Parathyroid adenoma (tissue), 2 donors: Measurements from ENCODE around the gene KCTD16.

ENCODE experiments used
- H2AFZ ChIP-seq: fragments of 300-600 bp; sonication (generic); one replicate; pipeline ENCODE4 v1.7.0; 2017; ENCODE audit warnings: antibody characterized with exemption, mild to moderate bottlenecking
- H3K27ac ChIP-seq: fragments of 300-600 bp; sonication (generic); one replicate; pipeline ENCODE4 v1.7.0; 2017
- H3K27me3 ChIP-seq: fragments of 300-600 bp; sonication (generic); one replicate; pipeline ENCODE4 v1.7.0; 2017; ENCODE audit warnings: low read length; ENCODE audit not compliant: control insufficient read depth, insufficient read depth
- H3K36me3 ChIP-seq: fragments of 300-600 bp; sonication (generic); one replicate; pipeline ENCODE4 v1.7.0; 2017; ENCODE audit warnings: low read length; ENCODE audit not compliant: control insufficient read depth, insufficient read depth
- H3K4me1 ChIP-seq: fragments of 300-600 bp; sonication (generic); one replicate; pipeline ENCODE4 v1.7.0; 2017; ENCODE audit warnings: control low read depth
- H3K4me2 ChIP-seq: fragments of 300-600 bp; sonication (generic); one replicate; pipeline ENCODE4 v1.7.0; 2017; ENCODE audit warnings: low read length
- H3K4me3 ChIP-seq: fragments of 300-600 bp; sonication (generic); one replicate; pipeline ENCODE4 v1.7.0; 2017; ENCODE audit warnings: low read depth, low read length
- H3K79me2 ChIP-seq: fragments of 300-600 bp; sonication (generic); one replicate; pipeline ENCODE4 v1.7.0; 2017; ENCODE audit warnings: control low read depth
- H3K9ac ChIP-seq: fragments of 300-600 bp; sonication (generic); one replicate; pipeline ENCODE4 v1.7.0; 2017; ENCODE audit warnings: mild to moderate bottlenecking
- H3K9me3 ChIP-seq: fragments of 300-600 bp; sonication (generic); one replicate; pipeline ENCODE4 v1.7.0; 2017; ENCODE audit warnings: low read length; ENCODE audit not compliant: control insufficient read depth
- TF ChIP-seq, protein P1 (sequence below): fragments of 300-600 bp; sonication (generic); IDR thresholded peaks from one replicate; pipeline ENCODE4 v1.7.0; 2017; ENCODE audit warnings: antibody characterized with exemption, mild to moderate bottlenecking
- donor health status: primary hyperparathyroidism.

KCTD16 gene

DNA sequence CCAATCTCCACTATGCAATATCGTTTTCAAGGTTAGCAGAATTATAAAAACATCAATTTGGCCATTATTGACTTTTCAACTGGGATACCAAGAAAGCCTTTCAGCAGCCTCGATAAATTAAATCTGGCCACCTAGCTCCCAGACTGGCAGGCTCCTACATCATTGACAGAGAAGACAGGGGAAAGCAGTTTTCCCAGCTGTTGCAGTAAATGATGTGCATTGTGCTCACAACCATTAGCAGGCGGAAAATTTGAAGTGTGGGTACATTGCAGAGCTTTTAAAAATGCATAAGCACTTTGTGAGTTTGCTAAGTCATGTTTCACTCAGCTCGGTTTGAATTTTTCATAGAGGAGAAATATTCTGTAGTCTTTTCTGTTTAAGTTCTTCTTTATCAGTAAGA, 297.9 kb downstream of the KCTD16 start:
- Histone ChIP-seq H3K9me3 (no peaks in the 10 kb centered on the region), H3K4me2 (no peak overlapping the region), H3K4me1 (no peaks in the 10 kb centered on the region), H3K9ac (no peak overlapping the region), H3K79me2 (no peaks in the 10 kb centered on the region), H3K36me3 (no peaks in the 10 kb centered on the region), H2AFZ (no peak overlapping the region), H3K4me3 (no peak overlapping the region), H3K27me3 (no peaks in the 10 kb centered on the region), H3K27ac (no peak overlapping the region)
- TF ChIP-seq, protein P1, sequence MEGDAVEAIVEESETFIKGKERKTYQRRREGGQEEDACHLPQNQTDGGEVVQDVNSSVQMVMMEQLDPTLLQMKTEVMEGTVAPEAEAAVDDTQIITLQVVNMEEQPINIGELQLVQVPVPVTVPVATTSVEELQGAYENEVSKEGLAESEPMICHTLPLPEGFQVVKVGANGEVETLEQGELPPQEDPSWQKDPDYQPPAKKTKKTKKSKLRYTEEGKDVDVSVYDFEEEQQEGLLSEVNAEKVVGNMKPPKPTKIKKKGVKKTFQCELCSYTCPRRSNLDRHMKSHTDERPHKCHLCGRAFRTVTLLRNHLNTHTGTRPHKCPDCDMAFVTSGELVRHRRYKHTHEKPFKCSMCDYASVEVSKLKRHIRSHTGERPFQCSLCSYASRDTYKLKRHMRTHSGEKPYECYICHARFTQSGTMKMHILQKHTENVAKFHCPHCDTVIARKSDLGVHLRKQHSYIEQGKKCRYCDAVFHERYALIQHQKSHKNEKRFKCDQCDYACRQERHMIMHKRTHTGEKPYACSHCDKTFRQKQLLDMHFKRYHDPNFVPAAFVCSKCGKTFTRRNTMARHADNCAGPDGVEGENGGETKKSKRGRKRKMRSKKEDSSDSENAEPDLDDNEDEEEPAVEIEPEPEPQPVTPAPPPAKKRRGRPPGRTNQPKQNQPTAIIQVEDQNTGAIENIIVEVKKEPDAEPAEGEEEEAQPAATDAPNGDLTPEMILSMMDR: no peak

DNA sequence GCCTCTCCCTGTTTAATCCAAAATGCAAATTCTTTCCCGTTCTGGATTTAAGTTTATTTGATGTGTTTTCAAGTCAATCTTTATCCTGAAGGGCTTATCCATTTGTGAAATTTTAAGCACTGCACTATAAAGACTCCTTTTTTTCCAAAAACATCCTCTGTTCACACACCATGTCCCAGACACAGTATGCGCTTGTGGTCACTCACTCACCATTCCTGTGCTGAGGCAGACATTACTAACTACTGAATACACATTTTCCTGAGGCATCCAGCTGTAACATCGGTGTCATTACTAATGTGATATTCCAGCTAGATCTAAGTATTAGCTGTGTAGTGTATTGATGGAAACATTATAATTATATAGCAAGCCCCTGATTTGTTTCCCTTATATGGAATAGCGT, 298.4 kb downstream of the KCTD16 start:
- H2AFZ ChIP-seq: no peak overlapping the region
- H3K36me3 ChIP-seq: no peaks in the 10 kb centered on the region
- H3K27me3 ChIP-seq: no peaks in the 10 kb centered on the region
- no peak overlapping the region for H3K4me2 ChIP-seq
- no peaks in the 10 kb centered on the region for H3K4me1 ChIP-seq
- H3K9ac ChIP-seq: no peak overlapping the region
- H3K4me3 ChIP-seq: no peak overlapping the region
- H3K79me2 ChIP-seq: no peaks in the 10 kb centered on the region
- H3K9me3 ChIP-seq: no peaks in the 10 kb centered on the region
- TF ChIP-seq, protein P1: no peak
- H3K27ac ChIP-seq: no peak overlapping the region

DNA sequence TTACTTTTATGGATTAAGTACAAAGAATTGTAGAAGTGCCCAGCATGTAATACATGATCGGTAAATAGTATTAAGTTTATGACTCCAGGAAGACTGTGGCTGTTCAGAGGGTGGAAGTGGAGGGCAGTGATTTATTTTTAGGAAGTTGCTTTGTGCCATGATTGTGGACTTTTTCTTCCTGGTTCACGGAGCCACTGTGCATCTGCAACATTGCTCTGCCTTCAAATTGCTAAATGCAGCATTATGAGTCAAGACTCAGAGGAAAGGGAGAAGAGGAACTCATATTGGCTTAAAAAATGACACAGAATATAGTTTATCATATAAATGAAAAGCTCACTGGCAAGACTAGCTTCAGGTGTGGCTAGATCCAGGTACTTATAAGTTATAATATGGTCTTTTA, 301.5 kb downstream of the KCTD16 start:
- no peak overlapping the region for H3K27ac ChIP-seq
- no peaks in the 10 kb centered on the region for H3K79me2 ChIP-seq
- H3K36me3 ChIP-seq: no peaks in the 10 kb centered on the region
- H3K4me2 ChIP-seq: no peak overlapping the region
- TF ChIP-seq, protein P1: no peak
- no peaks in the 10 kb centered on the region for H3K27me3 ChIP-seq
- H3K9me3 ChIP-seq: no peaks in the 10 kb centered on the region
- no peak overlapping the region for H2AFZ ChIP-seq
- no peak overlapping the region for H3K9ac ChIP-seq
- no peak overlapping the region for H3K4me3 ChIP-seq
- H3K4me1 ChIP-seq: no peaks in the 10 kb centered on the region

DNA sequence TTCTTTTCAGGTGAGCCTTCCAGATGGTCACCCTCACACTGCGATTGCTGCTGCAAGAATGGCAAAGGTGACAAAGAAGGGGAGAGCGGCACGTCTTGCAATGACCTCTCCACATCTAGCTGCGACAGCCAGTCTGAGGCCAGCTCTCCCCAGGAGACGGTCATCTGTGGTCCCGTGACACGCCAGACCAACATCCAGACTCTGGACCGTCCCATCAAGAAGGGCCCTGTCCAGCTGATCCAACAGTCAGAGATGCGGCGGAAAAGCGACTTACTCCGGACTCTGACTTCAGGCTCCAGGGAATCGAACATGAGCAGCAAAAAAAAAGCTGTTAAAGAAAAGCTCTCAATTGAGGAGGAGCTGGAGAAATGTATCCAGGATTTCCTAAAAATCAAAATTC, 303.0 kb downstream of the KCTD16 start:
- Histone ChIP-seq H3K9ac (no peak overlapping the region), H3K4me3 (no peak overlapping the region), H2AFZ (no peak overlapping the region), H3K36me3 (no peaks in the 10 kb centered on the region), H3K27me3 (no peaks in the 10 kb centered on the region), H3K4me1 (no peaks in the 10 kb centered on the region), H3K9me3 (no peaks in the 10 kb centered on the region), H3K27ac (no peak overlapping the region), H3K4me2 (no peak overlapping the region), H3K79me2 (no peaks in the 10 kb centered on the region)
- TF ChIP-seq, protein P1: no peak

DNA sequence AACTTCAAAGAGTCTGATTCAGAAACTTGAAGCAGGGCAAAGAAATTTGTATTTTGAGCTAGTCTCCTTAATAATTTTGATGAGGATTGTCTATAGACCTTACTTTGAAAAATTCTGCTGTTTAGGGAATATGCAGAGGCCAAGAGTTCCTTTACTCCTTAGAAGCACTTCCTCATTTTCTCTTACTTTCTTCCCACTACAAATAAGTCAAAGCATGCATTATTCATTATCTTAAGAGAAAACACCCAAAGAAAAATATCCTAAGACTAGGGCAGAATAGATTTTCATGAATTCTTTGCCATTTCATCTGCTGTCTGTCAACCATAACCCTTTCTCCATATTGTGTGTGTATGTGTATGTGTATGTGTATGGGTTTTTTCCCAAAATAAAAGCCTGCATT, 307.9 kb downstream of the KCTD16 start:
- H3K4me2 ChIP-seq: no peak overlapping the region
- H3K36me3 ChIP-seq: no peaks in the 10 kb centered on the region
- no peak overlapping the region for H3K4me3 ChIP-seq
- H3K79me2 ChIP-seq: no peaks in the 10 kb centered on the region
- TF ChIP-seq, protein P1: no peak
- no peaks in the 10 kb centered on the region for H3K9me3 ChIP-seq
- H3K27ac ChIP-seq: no peak overlapping the region
- no peaks in the 10 kb centered on the region for H3K27me3 ChIP-seq
- no peaks in the 10 kb centered on the region for H3K4me1 ChIP-seq
- H2AFZ ChIP-seq: no peak overlapping the region
- H3K9ac ChIP-seq: no peak overlapping the region
